ENCODE results near the gene MOCS1.

- no peak for TF ChIP-seq CTCF (IDR thresholded peaks at IDR 0.05)
- TF ChIP-seq EZH2 (IDR thresholded peaks at IDR 0.05; ENCODE audit: borderline replicate concordance, insufficient read depth, low read depth, low read length, poor library complexity, severe bottlenecking) = no peak
Measured at GRCh38 chr6:39982720-39983119, 48.5 kb upstream of the MOCS1 start.

Measured in B cell (primary cell).